Retina (tissue), 1 donor: ENCODE data around the gene IZUMO2.
"Not testable (repeated sequence)": the region's sequence is repeated elsewhere in the genome, so short reads cannot be mapped to it uniquely, and the experiment has no call there.

Experiments used
- DNase-seq: peaks from one replicate; pipeline ENCODE4 v3.0.0-alpha.2; 2016

Gene IZUMO2

GRCh38 chr19:50134777-50135719, 28.0 kb downstream of the IZUMO2 start:
- not testable (repeated sequence) for DNase-seq

GRCh38 chr19:50133518-50134492, 29.3 kb downstream of the IZUMO2 start:
- not testable (repeated sequence) for DNase-seq

GRCh38 chr19:50104012-50104411, 59.1 kb downstream of the IZUMO2 start:
- DNase-seq: not testable (repeated sequence)

- DNase-seq: not testable (repeated sequence)
These were observed 59.7 kb downstream of the IZUMO2 start for GRCh38 chr19:50103405-50103804.
